ENCODE results near the gene GTF2H1.

The GTF2H1 gene

GRCh38 chr11:18374956-18375355 lies 52.6 kb downstream of the GTF2H1 start:
- Mint-ChIP-seq H3K27me3 (no peaks in the 10 kb centered on the region), H3K4me1 (ENCODE audit: low read depth) (no peaks in the 10 kb centered on the region), H3K27ac (no peak overlapping the region), H3K36me3 (ENCODE audit: low read depth) (peaks cover 2% of the 10 kb centered on the region), H3K9me3 (no peaks in the 10 kb centered on the region), H3K4me3 (no peak overlapping the region)
- DNase-seq: no peak

GRCh38 chr11:18375941-18376340 lies 53.6 kb downstream of the GTF2H1 start:
- H3K36me3 Mint-ChIP-seq (ENCODE audit: low read depth): peaks cover under 1% of the 10 kb centered on the region
- DNase-seq: no peak
- H3K4me3 Mint-ChIP-seq: no peak overlapping the region
- no peaks in the 10 kb centered on the region for H3K4me1 Mint-ChIP-seq (ENCODE audit: low read depth)
- H3K9me3 Mint-ChIP-seq: no peaks in the 10 kb centered on the region
- no peaks in the 10 kb centered on the region for H3K27me3 Mint-ChIP-seq
- no peak overlapping the region for H3K27ac Mint-ChIP-seq

- Mint-ChIP-seq H3K4me1 (ENCODE audit: low read depth) (peaks cover 16% of the 10 kb centered on the region), H3K27me3 (no peaks in the 10 kb centered on the region), H3K4me3 (no peak overlapping the region), H3K9me3 (no peaks in the 10 kb centered on the region), H3K36me3 (ENCODE audit: low read depth) (no peaks in the 10 kb centered on the region), H3K27ac (no peak overlapping the region)
- DNase-seq: no peak
Observed at GRCh38 chr11:18379201-18379600, 56.8 kb downstream of the GTF2H1 start.

DNA sequence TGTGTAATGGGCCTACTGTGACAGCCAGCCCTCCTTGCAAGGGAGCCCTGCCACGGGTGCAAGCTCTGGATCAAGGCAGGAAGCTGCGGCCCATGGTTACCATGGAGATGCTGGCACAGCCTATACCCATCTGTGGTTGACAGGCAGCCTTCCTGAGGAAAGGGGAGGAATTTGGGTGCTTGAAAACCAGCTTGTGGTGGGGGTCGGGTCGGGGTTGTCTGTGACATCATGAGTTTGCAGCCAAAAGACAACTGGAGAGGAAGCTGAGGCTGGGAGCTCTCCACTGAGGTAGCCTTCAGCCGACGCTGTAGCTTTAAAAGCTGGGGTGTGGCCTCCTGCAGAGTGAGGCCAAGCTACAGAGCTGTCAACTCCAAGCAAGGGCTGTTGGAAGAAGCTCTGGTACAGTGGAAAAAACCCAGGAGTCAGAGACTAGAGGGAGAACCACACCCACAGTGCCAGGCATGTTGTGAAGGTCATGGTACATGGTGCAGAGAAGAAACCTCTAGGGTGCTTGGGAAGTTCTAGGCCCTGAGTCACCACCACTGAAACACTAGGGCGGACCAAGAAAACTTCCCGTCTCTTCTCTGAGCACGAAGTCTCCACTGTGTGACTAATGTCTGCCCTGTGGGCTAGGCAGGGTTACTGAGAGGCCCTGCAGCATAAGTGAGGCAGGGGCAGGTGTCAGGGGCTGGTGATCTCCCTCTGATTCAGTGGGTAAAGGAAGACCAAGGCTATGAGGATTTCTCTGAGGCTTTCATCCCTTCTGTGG lies 61.2 kb downstream of the GTF2H1 start:
- Mint-ChIP-seq H3K27ac (peak overlapping the region; percentile 98), H3K27me3 (no peaks in the 10 kb centered on the region), H3K4me1 (ENCODE audit: low read depth) (peaks cover 35% of the 10 kb centered on the region), H3K4me3 (peak overlapping the region; percentile 65), H3K36me3 (ENCODE audit: low read depth) (no peaks in the 10 kb centered on the region), H3K9me3 (no peaks in the 10 kb centered on the region)
- DNase-seq: peak; percentile 69

- Mint-ChIP-seq H3K27ac (peak overlapping the region; percentile 98), H3K4me3 (peak overlapping the region; percentile 65), H3K4me1 (ENCODE audit: low read depth) (peaks cover 35% of the 10 kb centered on the region), H3K27me3 (no peaks in the 10 kb centered on the region), H3K9me3 (no peaks in the 10 kb centered on the region), H3K36me3 (ENCODE audit: low read depth) (no peaks in the 10 kb centered on the region)
- no peak for DNase-seq
Observed at GRCh38 chr11:18384157-18384641, 61.8 kb downstream of the GTF2H1 start.

- Mint-ChIP-seq H3K27ac (no peak overlapping the region), H3K9me3 (no peaks in the 10 kb centered on the region), H3K27me3 (no peaks in the 10 kb centered on the region), H3K4me1 (ENCODE audit: low read depth) (peaks cover 47% of the 10 kb centered on the region), H3K36me3 (ENCODE audit: low read depth) (peaks cover 10% of the 10 kb centered on the region), H3K4me3 (no peak overlapping the region)
- no peak for DNase-seq
Observed at GRCh38 chr11:18390088-18390487, 67.7 kb downstream of the GTF2H1 start.

GRCh38 chr11:18392434-18393321 lies 70.3 kb downstream of the GTF2H1 start:
- peaks cover 48% of the 10 kb centered on the region for H3K4me1 Mint-ChIP-seq (ENCODE audit: low read depth)
- no peaks in the 10 kb centered on the region for H3K27me3 Mint-ChIP-seq
- peak overlapping the region; percentile 53 for H3K4me3 Mint-ChIP-seq
- H3K9me3 Mint-ChIP-seq: no peaks in the 10 kb centered on the region
- peak overlapping the region; percentile 80 for H3K27ac Mint-ChIP-seq
- DNase-seq: no peak
- H3K36me3 Mint-ChIP-seq (ENCODE audit: low read depth): peaks cover 36% of the 10 kb centered on the region

DNA sequence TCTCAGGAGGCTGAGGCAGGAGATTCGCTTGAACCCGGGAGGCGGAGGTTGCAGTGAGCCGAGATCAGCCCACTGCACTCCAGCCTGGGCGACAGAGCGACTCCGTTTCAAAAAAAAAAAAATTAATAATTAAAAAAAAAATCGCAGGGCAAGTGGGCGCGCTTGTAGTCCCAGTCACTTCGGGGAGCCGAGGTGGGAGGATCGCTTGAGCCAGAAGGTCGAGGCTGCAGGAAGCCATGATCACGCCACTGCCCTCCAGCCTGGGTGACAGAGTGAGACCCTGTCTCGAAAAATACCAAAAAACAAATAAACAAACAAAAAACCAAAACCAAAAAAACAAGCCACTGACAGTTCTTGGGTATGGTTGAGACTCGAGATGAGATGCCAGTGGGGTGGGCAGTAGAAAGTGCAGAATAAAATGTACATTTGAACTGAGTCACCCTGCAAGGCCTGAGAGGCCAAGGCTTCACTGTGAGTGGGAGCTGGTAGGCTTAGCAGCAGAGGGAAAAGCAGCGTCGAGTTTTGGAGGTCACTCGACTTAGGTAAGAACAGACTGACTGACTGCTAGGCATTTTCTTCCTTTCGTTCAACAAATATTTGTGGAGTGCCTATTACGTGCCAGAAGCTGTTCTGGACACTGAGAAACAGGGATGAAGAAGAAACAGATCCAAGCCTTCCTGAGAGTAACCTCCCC lies 71.4 kb downstream of the GTF2H1 start:
- no peak for DNase-seq
- Mint-ChIP-seq H3K27me3 (no peaks in the 10 kb centered on the region), H3K27ac (peak overlapping the region; percentile 99), H3K4me1 (ENCODE audit: low read depth) (peaks cover 53% of the 10 kb centered on the region), H3K4me3 (peak overlapping the region; percentile 99), H3K36me3 (ENCODE audit: low read depth) (peaks cover 46% of the 10 kb centered on the region), H3K9me3 (no peaks in the 10 kb centered on the region)

- peak within 1 kb of the TSS; percentile 99 for H3K27ac Mint-ChIP-seq
- peak within 1 kb of the TSS; percentile 99 for H3K4me3 Mint-ChIP-seq
- H3K9me3 Mint-ChIP-seq: no peaks in the 10 kb centered on the region
- H3K36me3 Mint-ChIP-seq (ENCODE audit: low read depth): peaks cover 53% of the 10 kb centered on the region
- DNase-seq: peak; percentile 99
- H3K4me1 Mint-ChIP-seq (ENCODE audit: low read depth): peaks cover 59% of the 10 kb centered on the region
- H3K27me3 Mint-ChIP-seq: no peaks in the 10 kb centered on the region
Observed at GRCh38 chr11:18394275-18394927, 72.0 kb downstream of the GTF2H1 start, which contains the start of gene LDHA. LDHA (plus strand) TSS chr11:18394563; CDS start chr11:18396843, 2,280 bp downstream.

- H3K36me3 Mint-ChIP-seq (ENCODE audit: low read depth): peaks cover 60% of the 10 kb centered on the region
- peak overlapping the region; percentile 99 for H3K4me3 Mint-ChIP-seq
Observed at GRCh38 chr11:18394928-18395734, 72.8 kb downstream of the GTF2H1 start.

GRCh38 chr11:18395735-18396504 lies 73.6 kb downstream of the GTF2H1 start:
- Mint-ChIP-seq H3K36me3 (ENCODE audit: low read depth) (peaks cover 67% of the 10 kb centered on the region), H3K27me3 (no peaks in the 10 kb centered on the region), H3K4me1 (ENCODE audit: low read depth) (peaks cover 65% of the 10 kb centered on the region)

More at GRCh38 chr11:18394928-18395734, 72.8 kb downstream of the GTF2H1 start:
- peak; percentile 60 for DNase-seq
- Mint-ChIP-seq H3K9me3 (no peaks in the 10 kb centered on the region), H3K4me1 (ENCODE audit: low read depth) (peaks cover 62% of the 10 kb centered on the region), H3K27me3 (no peaks in the 10 kb centered on the region), H3K27ac (peak overlapping the region; percentile 99)

GRCh38 chr11:18397921-18398320 lies 75.6 kb downstream of the GTF2H1 start:
- peak overlapping the region; percentile 73 for H3K27ac Mint-ChIP-seq
- peak overlapping the region; percentile 99 for H3K4me3 Mint-ChIP-seq
- H3K36me3 Mint-ChIP-seq (ENCODE audit: low read depth): peaks cover 83% of the 10 kb centered on the region

More at GRCh38 chr11:18395735-18396504, 73.6 kb downstream of the GTF2H1 start:
- Mint-ChIP-seq H3K27ac (peak overlapping the region; percentile 99), H3K4me3 (peak overlapping the region; percentile 99), H3K9me3 (no peaks in the 10 kb centered on the region)
- peak; percentile 98 for DNase-seq

More at GRCh38 chr11:18397921-18398320, 75.6 kb downstream of the GTF2H1 start:
- H3K9me3 Mint-ChIP-seq: no peaks in the 10 kb centered on the region
- peaks cover 51% of the 10 kb centered on the region for H3K4me1 Mint-ChIP-seq (ENCODE audit: low read depth)
- H3K27me3 Mint-ChIP-seq: no peaks in the 10 kb centered on the region
- DNase-seq: no peak

All from activated T-cell treated with anti-CD3 and anti-CD28 coated beads, Interleukin-2, amount 50 U/mL, for 24 hours (primary cell).